Measurements from ENCODE around the gene FPGS. TPM values are rescaled to one million over a fixed set of nuclear protein-coding genes. Genes with fewer than 3 reads are reported as not detected.

FPGS gene
- total and polyA plus RNA-seq, 5 donors from 2014 or later, result 40.1 to 64.7 (median 46.8) TPM

DNA sequence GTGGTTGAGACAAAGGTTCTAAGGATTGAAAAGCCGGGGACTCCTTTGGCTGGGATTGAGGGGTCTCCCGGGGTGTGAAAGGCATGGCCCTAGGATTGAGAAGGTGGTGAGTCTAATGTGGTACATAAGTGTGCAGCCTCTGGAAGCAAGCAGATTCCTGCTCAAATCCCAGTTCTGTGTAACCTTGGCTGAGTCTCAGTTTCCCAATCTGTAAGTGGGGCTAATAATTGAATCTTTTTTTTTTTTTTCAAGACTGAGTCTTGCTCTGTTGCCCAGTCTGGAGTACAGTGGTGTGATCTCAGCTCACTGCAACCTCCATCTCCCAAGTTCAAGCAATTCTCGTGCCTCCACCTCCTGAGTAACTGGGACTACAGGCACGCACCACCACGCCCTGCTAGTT is 30.1 kb upstream of the FPGS start:
- H3K9me3 ChIP-seq (ENCODE audit: control insufficient read depth in 2 of 2, low read length in 2 of 2), result no peaks in the 10 kb centered on the region
- H3K27me3 ChIP-seq (ENCODE audit: control insufficient read depth, insufficient read depth, low read length), result no peaks in the 10 kb centered on the region
- peak overlapping the region; percentile 46 to 94 (median 86) for H3K4me3 Mint-ChIP-seq
- H3K9me3 Mint-ChIP-seq, result no peaks in the 10 kb centered on the region
- DNase-seq (no peak), ATAC-seq (ENCODE audit: low read depth in 2 of 2) (no peak)
- peaks cover 2 to 78% (median 34%) of the 10 kb centered on the region in 4 donors for H3K4me1 Mint-ChIP-seq
- H3K36me3 Mint-ChIP-seq, result peaks cover 15% of the 10 kb centered on the region
- peaks cover 22% of the 10 kb centered on the region for H3K36me3 ChIP-seq (ENCODE audit: control insufficient read depth, insufficient read depth, low read length)
- peak overlapping the region; percentile 97 for H3K27ac ChIP-seq (ENCODE audit: insufficient read depth, low read length, poor library complexity, severe bottlenecking)
- no peak overlapping the region for H3K4me3 ChIP-seq (ENCODE audit: low read depth, low read length)
- H3K27ac Mint-ChIP-seq, result peak overlapping the region in 2 of 3 donors; percentile 55 to 65
- H3K27me3 Mint-ChIP-seq, result no peaks in the 10 kb centered on the region
- H3K4me1 ChIP-seq (ENCODE audit: control insufficient read depth, insufficient read depth, low read length, poor library complexity, severe bottlenecking), result peaks cover 74% of the 10 kb centered on the region

DNA sequence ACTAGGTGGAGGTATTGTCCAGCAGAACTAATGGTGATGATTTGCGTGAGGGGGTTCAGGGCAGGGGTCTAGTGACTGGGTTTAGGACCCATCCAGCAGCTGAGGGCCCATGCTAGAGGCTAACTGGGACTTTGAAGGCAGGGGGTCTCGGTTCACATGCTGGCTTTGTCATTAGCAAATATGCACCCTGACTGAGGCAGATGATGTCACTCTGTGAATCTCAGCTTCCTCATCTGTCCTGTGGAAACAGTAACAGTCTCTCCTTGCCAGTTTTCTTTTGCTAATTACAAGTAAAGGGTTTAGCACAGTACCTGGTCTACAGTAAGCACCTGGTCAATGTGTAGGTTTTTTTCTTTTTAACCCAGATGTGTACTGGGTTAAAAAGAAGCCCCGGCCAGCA is 29.4 kb upstream of the FPGS start:
- H3K4me1 ChIP-seq (ENCODE audit: control insufficient read depth, insufficient read depth, low read length, poor library complexity, severe bottlenecking), result peaks cover 68% of the 10 kb centered on the region
- Mint-ChIP-seq H3K36me3 (peaks cover 15% of the 10 kb centered on the region), H3K27ac (peak overlapping the region; percentile 55 to 80 (median 65)), H3K27me3 (no peaks in the 10 kb centered on the region), H3K4me3 (peak overlapping the region in 3 of 4 donors; percentile 11 to 94 (median 79)), H3K4me1 (peaks cover 5 to 74% (median 33%) of the 10 kb centered on the region in 4 donors), H3K9me3 (no peaks in the 10 kb centered on the region)
- H3K27me3 ChIP-seq (ENCODE audit: control insufficient read depth, insufficient read depth, low read length), result no peaks in the 10 kb centered on the region
- ATAC-seq (ENCODE audit: low read depth in 2 of 2) (no peak), DNase-seq (no peak)
- no peaks in the 10 kb centered on the region for H3K9me3 ChIP-seq (ENCODE audit: control insufficient read depth in 2 of 2, low read length in 2 of 2)
- no peak overlapping the region for H3K27ac ChIP-seq (ENCODE audit: insufficient read depth, low read length, poor library complexity, severe bottlenecking)
- no peak overlapping the region for H3K4me3 ChIP-seq (ENCODE audit: low read depth, low read length)
- H3K36me3 ChIP-seq (ENCODE audit: control insufficient read depth, insufficient read depth, low read length), result peaks cover 22% of the 10 kb centered on the region

DNA sequence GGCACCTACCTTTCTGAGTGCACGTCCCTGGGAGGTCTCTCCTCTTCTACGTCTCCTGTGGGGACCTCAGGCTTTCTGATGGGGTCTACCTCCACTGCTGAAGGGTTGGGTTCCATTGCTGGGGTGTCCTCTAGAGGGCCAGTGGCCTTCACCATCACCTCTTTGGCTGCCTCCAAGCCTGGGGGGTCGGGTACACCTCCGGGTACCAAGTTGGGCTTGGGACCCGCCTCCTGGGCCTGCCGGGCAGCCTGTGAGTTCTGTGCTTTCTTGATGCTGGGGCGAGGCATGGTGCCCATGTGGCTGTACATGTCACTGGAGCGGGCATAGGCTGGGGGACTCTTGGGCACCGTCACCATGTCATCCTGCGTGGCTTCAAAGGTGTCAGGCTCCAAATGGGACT is 28.7 kb upstream of the FPGS start:
- peaks cover 5 to 68% (median 30%) of the 10 kb centered on the region in 4 donors for H3K4me1 Mint-ChIP-seq
- H3K9me3 Mint-ChIP-seq, result no peaks in the 10 kb centered on the region
- ATAC-seq (ENCODE audit: low read depth in 2 of 2), result no peak
- H3K4me1 ChIP-seq (ENCODE audit: control insufficient read depth, insufficient read depth, low read length, poor library complexity, severe bottlenecking), result peaks cover 68% of the 10 kb centered on the region
- peak overlapping the region in 3 of 4 donors; percentile 54 to 94 (median 66) for H3K4me3 Mint-ChIP-seq
- H3K27ac ChIP-seq (ENCODE audit: insufficient read depth, low read length, poor library complexity, severe bottlenecking), result no peak overlapping the region
- peaks cover 11% of the 10 kb centered on the region for H3K36me3 Mint-ChIP-seq
- no peak overlapping the region for H3K4me3 ChIP-seq (ENCODE audit: low read depth, low read length)
- H3K9me3 ChIP-seq (ENCODE audit: control insufficient read depth in 2 of 2, low read length in 2 of 2), result no peaks in the 10 kb centered on the region
- H3K27me3 Mint-ChIP-seq, result no peaks in the 10 kb centered on the region
- no peaks in the 10 kb centered on the region for H3K27me3 ChIP-seq (ENCODE audit: control insufficient read depth, insufficient read depth, low read length)
- H3K27ac Mint-ChIP-seq, result peak overlapping the region in 2 of 3 donors; percentile 36 to 83
- H3K36me3 ChIP-seq (ENCODE audit: control insufficient read depth, insufficient read depth, low read length), result peaks cover 22% of the 10 kb centered on the region
- no peak for DNase-seq

DNA sequence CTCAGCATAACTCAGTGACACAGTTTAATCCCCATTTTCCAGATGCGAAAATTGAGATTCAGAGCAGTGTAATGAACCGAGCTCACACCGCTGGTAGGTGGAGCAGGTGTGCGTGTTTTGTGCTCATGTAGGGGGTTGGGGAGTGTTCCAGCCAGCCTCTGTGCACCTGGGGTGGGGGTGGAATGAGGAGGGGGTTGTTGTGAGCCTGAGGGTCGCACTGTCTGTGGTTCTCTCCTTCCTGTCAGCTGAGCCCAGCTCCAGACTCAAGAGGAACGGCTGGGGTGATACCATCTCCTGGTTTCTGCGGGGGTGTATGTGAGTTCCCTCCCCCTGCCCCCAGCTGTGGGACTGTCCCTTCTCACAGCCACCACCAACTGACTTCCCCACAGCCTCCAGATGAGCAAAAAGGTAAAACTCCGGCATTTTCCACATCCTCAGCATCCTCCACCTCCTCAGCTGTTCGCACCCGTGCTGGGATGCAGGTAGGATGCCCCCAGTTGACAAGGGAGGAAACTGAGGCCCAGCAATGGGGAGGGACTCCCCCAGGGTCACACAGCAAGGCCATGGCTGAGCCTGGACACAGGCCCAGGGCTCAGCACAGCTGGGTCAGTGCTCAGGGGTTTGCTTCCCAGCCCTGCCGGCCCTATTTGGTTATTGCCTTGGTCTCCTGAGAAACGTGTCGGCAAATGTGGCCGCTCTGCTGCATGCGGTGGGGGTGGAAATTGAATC is 26.3 kb upstream of the FPGS start:
- no peaks in the 10 kb centered on the region for H3K9me3 Mint-ChIP-seq
- H3K4me1 Mint-ChIP-seq, result peaks cover 6 to 66% (median 26%) of the 10 kb centered on the region in 4 donors
- Histone ChIP-seq H3K27me3 (ENCODE audit: control insufficient read depth, insufficient read depth, low read length) (no peaks in the 10 kb centered on the region), H3K36me3 (ENCODE audit: control insufficient read depth, insufficient read depth, low read length) (peaks cover 22% of the 10 kb centered on the region), H3K4me3 (ENCODE audit: low read depth, low read length) (peak overlapping the region; percentile 89), H3K27ac (ENCODE audit: insufficient read depth, low read length, poor library complexity, severe bottlenecking) (peak overlapping the region; percentile 90), H3K9me3 (ENCODE audit: control insufficient read depth in 2 of 2, low read length in 2 of 2) (no peaks in the 10 kb centered on the region), H3K4me1 (ENCODE audit: control insufficient read depth, insufficient read depth, low read length, poor library complexity, severe bottlenecking) (peaks cover 67% of the 10 kb centered on the region)
- ATAC-seq (ENCODE audit: low read depth in 2 of 2), result peak; percentile 63 to 67
- peaks cover 9% of the 10 kb centered on the region for H3K36me3 Mint-ChIP-seq
- H3K4me3 Mint-ChIP-seq, result peak overlapping the region; percentile 96 to 100 (median 98)
- peak; percentile 55 to 95 (median 83) for DNase-seq
- H3K27me3 Mint-ChIP-seq, result no peaks in the 10 kb centered on the region
- H3K27ac Mint-ChIP-seq, result peak overlapping the region; percentile 93 to 98 (median 95)

DNA sequence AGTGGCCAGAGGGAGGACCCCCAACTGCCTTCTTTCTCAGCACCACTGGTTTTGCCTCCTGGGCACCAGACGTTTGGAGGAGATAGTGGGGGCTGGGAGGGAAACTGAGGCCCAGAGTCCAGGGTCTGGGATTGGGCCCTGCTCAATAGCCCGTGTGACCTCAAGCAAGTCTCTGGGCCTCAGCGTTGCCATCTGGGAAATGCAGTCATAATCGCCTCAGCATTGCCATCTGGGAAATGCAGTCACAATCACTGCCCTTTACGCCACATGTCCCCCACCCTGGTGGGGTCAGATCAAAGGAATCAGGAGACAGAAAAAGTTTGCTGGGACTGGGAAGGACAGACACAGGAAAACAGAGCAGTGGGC is 25.8 kb upstream of the FPGS start:
- peak in 1 of 3 donors; percentile 40 for DNase-seq
- Histone ChIP-seq H3K4me1 (ENCODE audit: control insufficient read depth, insufficient read depth, low read length, poor library complexity, severe bottlenecking) (peaks cover 67% of the 10 kb centered on the region), H3K9me3 (ENCODE audit: control insufficient read depth in 2 of 2, low read length in 2 of 2) (no peaks in the 10 kb centered on the region)

DNA sequence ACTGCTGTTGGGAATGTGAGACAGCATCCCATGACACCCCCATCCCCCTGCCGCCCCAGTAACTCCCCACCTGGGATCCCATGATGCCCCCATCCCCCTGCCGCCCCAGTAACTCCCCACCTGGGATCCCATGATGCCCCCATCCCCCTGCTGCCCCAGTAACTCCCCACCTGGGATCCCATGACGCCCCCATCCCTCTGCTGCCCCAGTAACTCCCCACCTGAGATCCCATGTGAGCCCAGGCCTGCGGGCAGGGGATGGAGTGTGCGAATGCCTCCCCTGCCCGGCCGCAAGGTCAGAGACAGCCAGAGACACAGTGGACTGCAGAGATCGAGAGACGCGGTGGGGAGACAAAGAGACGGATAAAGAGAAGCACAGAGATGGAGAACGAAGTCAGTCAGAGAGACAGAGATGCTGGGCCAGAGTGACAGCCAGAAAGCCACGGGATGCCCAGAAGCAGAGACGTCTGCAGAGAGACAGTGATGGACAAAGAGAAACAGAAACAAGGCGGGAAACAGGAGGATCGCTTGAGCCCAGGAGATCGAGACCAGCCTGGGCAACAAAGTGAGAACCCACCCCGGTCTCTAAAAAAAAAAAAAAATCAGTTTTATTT is 25.2 kb upstream of the FPGS start:
- H3K27me3 Mint-ChIP-seq, result no peaks in the 10 kb centered on the region
- Histone ChIP-seq H3K36me3 (ENCODE audit: control insufficient read depth, insufficient read depth, low read length) (peaks cover 22% of the 10 kb centered on the region), H3K27ac (ENCODE audit: insufficient read depth, low read length, poor library complexity, severe bottlenecking) (peak overlapping the region; percentile 90), H3K27me3 (ENCODE audit: control insufficient read depth, insufficient read depth, low read length) (no peaks in the 10 kb centered on the region), H3K4me1 (ENCODE audit: control insufficient read depth, insufficient read depth, low read length, poor library complexity, severe bottlenecking) (peaks cover 72% of the 10 kb centered on the region), H3K9me3 (ENCODE audit: control insufficient read depth in 2 of 2, low read length in 2 of 2) (no peaks in the 10 kb centered on the region), H3K4me3 (ENCODE audit: low read depth, low read length) (peak overlapping the region; percentile 94)
- H3K9me3 Mint-ChIP-seq, result no peaks in the 10 kb centered on the region
- H3K27ac Mint-ChIP-seq, result peak overlapping the region; percentile 93 to 98 (median 95)
- peaks cover 9% of the 10 kb centered on the region for H3K36me3 Mint-ChIP-seq
- peak overlapping the region; percentile 96 to 100 (median 98) for H3K4me3 Mint-ChIP-seq
- H3K4me1 Mint-ChIP-seq, result peaks cover 13 to 67% (median 30%) of the 10 kb centered on the region in 4 donors
- no peak for ATAC-seq (ENCODE audit: low read depth in 2 of 2)
- peak in 1 of 3 donors; percentile 43 for DNase-seq

More for the DNA sequence above, 25.8 kb upstream of the FPGS start:
- Histone ChIP-seq H3K27ac (ENCODE audit: insufficient read depth, low read length, poor library complexity, severe bottlenecking) (peak overlapping the region; percentile 90), H3K4me3 (ENCODE audit: low read depth, low read length) (peak overlapping the region; percentile 89), H3K27me3 (ENCODE audit: control insufficient read depth, insufficient read depth, low read length) (no peaks in the 10 kb centered on the region), H3K36me3 (ENCODE audit: control insufficient read depth, insufficient read depth, low read length) (peaks cover 22% of the 10 kb centered on the region)
- H3K27ac Mint-ChIP-seq, result peak overlapping the region; percentile 93 to 98 (median 95)
- H3K27me3 Mint-ChIP-seq, result no peaks in the 10 kb centered on the region
- peaks cover 11 to 66% (median 28%) of the 10 kb centered on the region in 4 donors for H3K4me1 Mint-ChIP-seq
- peak overlapping the region; percentile 96 to 100 (median 98) for H3K4me3 Mint-ChIP-seq
- no peaks in the 10 kb centered on the region for H3K9me3 Mint-ChIP-seq
- peaks cover 9% of the 10 kb centered on the region for H3K36me3 Mint-ChIP-seq
- no peak for ATAC-seq (ENCODE audit: low read depth in 2 of 2)

DNA sequence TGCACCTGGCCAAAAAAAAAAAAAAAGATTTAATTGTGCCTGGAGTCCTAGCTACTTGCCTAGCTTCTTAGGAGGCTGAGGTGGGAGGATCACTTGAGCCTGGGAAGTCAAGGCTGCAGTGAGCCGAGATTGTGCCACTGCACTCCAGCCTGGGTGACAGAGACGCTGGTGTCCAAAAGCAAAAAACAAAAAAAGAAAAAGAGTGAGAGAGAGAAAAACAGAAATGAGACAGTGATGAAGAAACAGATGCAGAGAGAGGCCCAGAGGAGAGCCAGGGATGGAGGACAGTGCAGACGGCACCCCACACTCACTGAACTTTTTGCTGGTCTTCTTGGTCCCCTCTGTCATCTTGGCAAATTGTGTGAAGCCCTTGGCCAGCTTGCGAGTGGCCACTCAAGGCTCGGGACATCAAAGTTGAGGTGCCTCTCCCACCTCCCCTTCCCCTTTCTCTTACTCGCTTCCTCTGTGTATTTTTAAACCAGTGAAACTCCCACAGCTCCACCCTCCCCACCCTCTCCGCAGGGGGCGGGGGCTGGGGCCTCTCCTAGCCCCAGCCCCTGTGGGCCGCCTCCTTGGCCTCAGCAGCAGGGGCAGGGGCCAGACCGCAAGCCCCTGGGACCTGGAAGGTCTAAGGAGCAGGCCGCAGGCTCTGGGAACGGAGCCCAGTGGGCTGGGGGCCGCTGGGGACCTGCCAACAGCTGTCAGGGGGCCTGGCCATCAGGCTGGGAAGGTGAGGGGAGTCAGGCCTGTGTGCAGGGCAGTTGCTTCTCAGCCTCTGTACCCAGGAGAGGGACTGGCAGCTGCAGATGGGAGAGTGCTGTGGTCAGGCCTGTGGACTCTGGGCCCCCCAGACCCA is 24.2 kb upstream of the FPGS start, which contains the start of gene SH2D3C:
Gene SH2D3C (minus strand): TSS at position 387 of the 856 bp plus-strand sequence. CDS start 39 bp downstream, at position 348.
- DNase-seq, result peak in 2 of 3 donors; percentile 33 to 55
- Mint-ChIP-seq H3K36me3 (peaks cover 6% of the 10 kb centered on the region), H3K4me3 (peak within 1 kb of the TSS; percentile 96 to 100 (median 98)), H3K4me1 (peaks cover 13 to 67% (median 37%) of the 10 kb centered on the region in 4 donors), H3K27ac (peak within 1 kb of the TSS; percentile 93 to 98 (median 95)), H3K9me3 (no peaks in the 10 kb centered on the region), H3K27me3 (no peaks in the 10 kb centered on the region)
- Histone ChIP-seq H3K9me3 (ENCODE audit: control insufficient read depth in 2 of 2, low read length in 2 of 2) (no peaks in the 10 kb centered on the region), H3K27me3 (ENCODE audit: control insufficient read depth, insufficient read depth, low read length) (no peaks in the 10 kb centered on the region), H3K4me1 (ENCODE audit: control insufficient read depth, insufficient read depth, low read length, poor library complexity, severe bottlenecking) (peaks cover 83% of the 10 kb centered on the region), H3K36me3 (ENCODE audit: control insufficient read depth, insufficient read depth, low read length) (peaks cover 12% of the 10 kb centered on the region), H3K27ac (ENCODE audit: insufficient read depth, low read length, poor library complexity, severe bottlenecking) (peak within 1 kb of the TSS; percentile 90), H3K4me3 (ENCODE audit: low read depth, low read length) (peak within 1 kb of the TSS; percentile 94)
- peak; percentile 31 to 32 for ATAC-seq (ENCODE audit: low read depth in 2 of 2)

All from CD4-positive, CD25-positive, alpha-beta regulatory T cell (primary cell).